Lower lobe of right lung (tissue), 2 donors: Measurements from ENCODE around the gene PLEKHJ1. TPM values are rescaled to one million over a fixed set of nuclear protein-coding genes. Genes with fewer than 3 reads are reported as not detected.

Experiments
- ATAC-seq, 2 donors: fragments of 200-7000 bp; cut with Tn5 transposase; one replicate each; pipeline ENCODE4 v1.9.1; 2020 to 2022; ENCODE audit warnings: mild to moderate bottlenecking in 2 of 2, moderate library complexity in 2 of 2
- DNase-seq: peaks from one replicate; pipeline ENCODE4 v3.0.0-alpha.2; 2020
- H3K27ac ChIP-seq: fragments of 200-600 bp; one replicate; pipeline ENCODE4 v1.8.0; 2022
- H3K27me3 ChIP-seq: fragments of 200-600 bp; one replicate; pipeline ENCODE4 v1.8.0; 2022; ENCODE audit warnings: low read depth
- H3K36me3 ChIP-seq: fragments of 200-600 bp; one replicate; pipeline ENCODE4 v1.8.0; 2022; ENCODE audit warnings: mild to moderate bottlenecking
- H3K4me1 ChIP-seq: fragments of 200-600 bp; one replicate; pipeline ENCODE4 v1.8.0; 2022
- H3K4me3 ChIP-seq: fragments of 200-600 bp; one replicate; pipeline ENCODE4 v1.8.0; 2022; ENCODE audit warnings: mild to moderate bottlenecking
- H3K9me3 ChIP-seq: fragments of 200-600 bp; one replicate; pipeline ENCODE4 v1.8.0; 2022
- intact Hi-C: fragments of 100-400 bp; cut with DNase I; formaldehyde crosslinking; loops from one replicate; pipeline ENCODE4 v1.11.0; 2022
- total RNA-seq: library from RNA; stranded (reverse); fragmentation: NEBNext Ultra II Directional; extraction: Animal tissue kit (Norgen Biotek cat#: 25700); gene quantifications from one replicate; pipeline ENCODE4 v1.2.1, GENCODE V29; 2021
- TF ChIP-seq, protein P1 (sequence below): fragments of 200-600 bp; IDR thresholded peaks from one replicate; pipeline ENCODE4 v1.8.0; 2022; ENCODE audit warnings: antibody characterized with exemption, mild to moderate bottlenecking
- donor health status: DM: no; HTN: yes; CAD: no; lungs with severe emphysema.

The PLEKHJ1 gene
- total RNA-seq, 1 donor from 2014 or later: 52.0 TPM

DNA sequence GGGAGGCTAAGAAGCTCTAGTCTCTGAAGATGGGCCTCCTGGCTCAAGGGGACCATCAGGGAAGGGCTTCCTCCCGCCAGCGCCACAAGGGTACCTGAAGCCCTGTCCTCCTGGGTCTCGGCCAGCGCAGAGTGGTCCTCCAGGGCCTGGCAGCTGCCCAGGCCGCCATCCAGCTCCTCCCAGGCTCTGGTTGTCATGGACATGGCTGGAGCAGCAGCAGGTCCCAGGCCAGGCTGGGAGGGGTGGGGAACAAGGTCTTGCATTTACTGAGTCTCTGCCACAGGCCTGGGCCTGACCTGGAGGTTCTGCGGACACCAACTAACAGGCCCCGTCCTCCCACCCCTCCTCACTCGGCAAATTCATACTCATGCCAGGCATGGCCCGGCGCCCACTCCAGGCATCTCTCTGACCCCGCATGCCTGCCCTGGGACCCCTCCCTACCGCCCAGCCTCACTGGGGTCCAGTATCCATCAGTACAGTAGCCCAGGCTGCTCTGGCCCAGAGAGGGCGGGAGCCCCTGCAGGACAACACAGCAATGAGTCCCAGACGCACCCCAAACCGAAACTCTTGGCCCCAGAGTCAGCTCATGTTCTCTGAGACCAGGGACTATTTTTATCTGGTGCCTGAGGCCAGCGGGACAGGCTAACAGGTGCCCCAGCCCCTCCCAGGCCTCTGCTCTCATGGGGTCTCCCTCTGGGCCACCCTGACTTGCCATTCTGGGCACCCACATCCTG, 19.1 kb upstream of the PLEKHJ1 start:
- TF ChIP-seq, protein P1, sequence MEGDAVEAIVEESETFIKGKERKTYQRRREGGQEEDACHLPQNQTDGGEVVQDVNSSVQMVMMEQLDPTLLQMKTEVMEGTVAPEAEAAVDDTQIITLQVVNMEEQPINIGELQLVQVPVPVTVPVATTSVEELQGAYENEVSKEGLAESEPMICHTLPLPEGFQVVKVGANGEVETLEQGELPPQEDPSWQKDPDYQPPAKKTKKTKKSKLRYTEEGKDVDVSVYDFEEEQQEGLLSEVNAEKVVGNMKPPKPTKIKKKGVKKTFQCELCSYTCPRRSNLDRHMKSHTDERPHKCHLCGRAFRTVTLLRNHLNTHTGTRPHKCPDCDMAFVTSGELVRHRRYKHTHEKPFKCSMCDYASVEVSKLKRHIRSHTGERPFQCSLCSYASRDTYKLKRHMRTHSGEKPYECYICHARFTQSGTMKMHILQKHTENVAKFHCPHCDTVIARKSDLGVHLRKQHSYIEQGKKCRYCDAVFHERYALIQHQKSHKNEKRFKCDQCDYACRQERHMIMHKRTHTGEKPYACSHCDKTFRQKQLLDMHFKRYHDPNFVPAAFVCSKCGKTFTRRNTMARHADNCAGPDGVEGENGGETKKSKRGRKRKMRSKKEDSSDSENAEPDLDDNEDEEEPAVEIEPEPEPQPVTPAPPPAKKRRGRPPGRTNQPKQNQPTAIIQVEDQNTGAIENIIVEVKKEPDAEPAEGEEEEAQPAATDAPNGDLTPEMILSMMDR: no peak
- ATAC-seq (no peak), DNase-seq (no peak)
- H3K4me3 ChIP-seq: no peak overlapping the region
- no peaks in the 10 kb centered on the region for H3K9me3 ChIP-seq
- peaks cover 42% of the 10 kb centered on the region for H3K27me3 ChIP-seq
- H3K4me1 ChIP-seq: peaks cover 30% of the 10 kb centered on the region
- no peaks in the 10 kb centered on the region for H3K36me3 ChIP-seq
- no peak overlapping the region for H3K27ac ChIP-seq
- intact Hi-C loops: no loop called here

DNA sequence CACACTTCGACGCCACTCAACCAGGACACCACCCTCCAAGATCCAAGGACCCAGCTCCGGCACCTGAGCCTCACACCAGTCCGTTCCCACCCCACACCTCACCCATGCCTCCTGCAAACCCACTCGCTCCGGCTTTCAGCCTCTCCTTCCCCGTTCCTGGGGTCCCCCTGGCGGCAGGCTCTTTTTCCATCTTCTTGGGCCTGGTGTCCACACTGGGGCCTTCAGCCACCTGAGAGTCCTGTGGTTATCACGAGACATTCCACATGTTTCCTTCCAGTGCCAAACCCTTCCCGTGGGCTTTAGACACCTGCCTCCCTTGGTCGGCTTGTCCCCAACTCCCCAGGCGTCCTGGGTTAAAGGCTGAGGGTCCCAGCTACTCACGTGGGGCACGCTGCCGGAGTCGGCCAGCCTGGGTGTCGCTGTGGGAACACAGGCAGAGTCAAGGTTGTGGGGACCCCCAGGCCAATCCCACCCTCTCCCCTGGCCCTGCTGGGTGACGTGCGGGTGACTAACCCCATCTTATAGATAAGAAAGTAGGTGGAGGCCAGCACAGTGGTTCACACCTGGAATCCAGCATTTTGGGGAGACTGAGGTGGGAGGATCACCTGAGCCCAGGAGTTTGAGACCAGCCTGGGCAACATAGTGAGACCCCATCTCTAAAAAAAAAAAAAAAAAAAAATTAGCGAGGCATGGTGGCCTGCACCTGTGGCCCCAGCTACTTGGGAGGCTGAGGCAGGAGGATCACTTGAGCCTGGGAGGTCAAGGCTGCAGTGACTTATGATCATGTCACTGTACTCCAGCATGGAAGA, 18.1 kb upstream of the PLEKHJ1 start:
- ATAC-seq (peak in 1 of 2 donors; percentile 10), DNase-seq (no peak)
- no peaks in the 10 kb centered on the region for H3K9me3 ChIP-seq

DNA sequence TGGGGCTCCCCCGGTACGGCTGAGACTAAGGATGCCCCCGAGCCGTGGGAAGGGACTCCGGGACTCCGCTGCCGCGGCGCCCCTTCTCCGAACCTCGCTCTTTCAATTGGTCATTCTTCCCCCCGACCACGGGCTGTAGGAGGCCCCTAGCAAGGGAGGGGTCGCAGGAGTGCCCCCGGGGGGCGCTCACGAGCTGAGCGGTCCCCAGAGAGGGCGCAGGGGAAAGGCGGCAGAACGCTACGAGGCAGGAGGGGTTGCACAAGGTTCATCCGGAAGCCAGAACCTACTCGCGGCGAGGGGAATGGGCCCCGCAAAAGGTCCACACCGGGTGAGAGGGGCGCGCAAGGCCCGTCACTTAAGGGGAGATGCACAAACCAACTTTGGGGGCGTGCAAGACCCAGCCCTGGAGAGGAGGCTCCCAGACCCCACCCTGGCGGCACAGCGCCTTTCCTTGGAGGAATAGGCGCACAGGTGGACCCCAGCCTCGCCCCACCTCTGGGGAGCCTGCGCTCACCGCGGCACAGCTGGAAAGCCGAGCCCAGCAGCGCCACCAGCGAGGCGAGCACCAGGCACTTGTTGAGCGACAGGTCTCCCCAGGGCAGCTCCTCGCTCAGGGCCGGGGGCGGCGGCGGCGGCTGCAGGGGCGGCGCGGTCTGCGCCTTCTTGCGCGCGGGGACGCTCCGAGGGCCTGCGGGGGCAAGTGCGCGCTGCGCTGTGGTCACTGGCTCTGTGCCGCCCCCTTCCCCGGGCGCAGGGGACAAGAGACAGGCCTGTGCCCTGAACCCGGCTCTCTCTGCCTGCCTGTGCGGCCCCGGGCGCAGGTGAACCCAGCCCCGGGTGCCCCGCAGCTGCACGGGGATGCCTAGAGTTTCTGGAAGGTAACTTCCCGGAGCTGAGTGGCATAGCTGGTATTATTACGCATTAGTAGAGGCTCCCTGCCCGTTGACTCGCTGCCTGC, 17.3 kb upstream of the PLEKHJ1 start:
- Histone ChIP-seq H3K9me3 (no peaks in the 10 kb centered on the region), H3K4me3 (peak overlapping the region; percentile 25), H3K4me1 (peaks cover 33% of the 10 kb centered on the region), H3K36me3 (peaks cover 5% of the 10 kb centered on the region), H3K27me3 (peaks cover 53% of the 10 kb centered on the region), H3K27ac (no peak overlapping the region)
- intact Hi-C loops: no loop called here
- DNase-seq (no peak), ATAC-seq (peak in 1 of 2 donors; percentile 2)
- TF ChIP-seq, protein P1: no peak

More for the DNA sequence above, 18.1 kb upstream of the PLEKHJ1 start:
- H3K27ac ChIP-seq: no peak overlapping the region
- H3K27me3 ChIP-seq: peaks cover 52% of the 10 kb centered on the region
- intact Hi-C loops: no loop called here
- TF ChIP-seq, protein P1: peak; percentile 22
- H3K4me1 ChIP-seq: peaks cover 33% of the 10 kb centered on the region
- no peak overlapping the region for H3K4me3 ChIP-seq
- no peaks in the 10 kb centered on the region for H3K36me3 ChIP-seq

DNA sequence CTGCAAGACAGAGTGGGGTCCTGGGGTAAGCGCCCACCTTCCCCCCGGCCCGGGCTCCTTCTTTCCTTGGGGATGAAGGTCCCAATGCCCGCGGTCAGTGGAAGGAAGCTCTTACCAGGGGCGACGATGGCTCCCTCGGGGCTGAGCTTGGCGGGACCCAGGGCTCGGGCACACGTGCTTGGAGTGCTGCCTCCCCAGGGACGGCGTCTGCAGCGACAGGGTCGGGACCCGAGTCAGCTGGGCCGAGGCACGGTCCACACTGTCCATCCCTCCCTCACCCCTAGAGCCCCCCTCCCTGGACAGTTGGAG, 16.6 kb upstream of the PLEKHJ1 start:
- Histone ChIP-seq H3K27ac (no peak overlapping the region), H3K9me3 (no peaks in the 10 kb centered on the region), H3K36me3 (peaks cover 10% of the 10 kb centered on the region), H3K4me1 (peaks cover 33% of the 10 kb centered on the region), H3K4me3 (peak overlapping the region; percentile 25), H3K27me3 (peaks cover 53% of the 10 kb centered on the region)
- intact Hi-C loops: no loop called here
- DNase-seq (no peak), ATAC-seq (peak in 1 of 2 donors; percentile 4)
- TF ChIP-seq, protein P1: no peak
